ENCODE results near the gene FBXO17.
"Not testable (repeated sequence)": the region's sequence is repeated elsewhere in the genome, so short reads cannot be mapped to it uniquely, and the experiment has no call there.

DNA sequence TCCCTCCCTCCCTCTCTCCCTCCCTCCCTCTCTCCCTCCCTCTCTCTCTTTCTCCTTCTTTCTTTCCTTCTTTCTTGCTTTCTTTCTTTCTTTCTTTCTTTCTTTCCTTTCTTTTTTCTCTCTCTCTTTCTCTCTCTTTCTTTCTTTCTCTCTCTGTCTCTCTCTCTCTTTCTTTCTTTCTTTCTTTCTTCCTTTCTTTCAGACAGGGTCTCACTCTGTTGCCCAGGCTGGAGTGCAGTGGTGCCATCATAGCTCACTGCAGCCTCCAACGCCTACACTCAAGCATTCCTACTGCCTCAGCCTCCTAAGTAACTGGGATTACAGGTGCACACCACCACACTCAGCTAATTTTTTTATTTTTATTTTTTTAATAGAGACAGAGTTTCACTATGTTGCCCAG is 14.1 kb upstream of the FBXO17 start:
- TF ChIP-seq, protein P1, sequence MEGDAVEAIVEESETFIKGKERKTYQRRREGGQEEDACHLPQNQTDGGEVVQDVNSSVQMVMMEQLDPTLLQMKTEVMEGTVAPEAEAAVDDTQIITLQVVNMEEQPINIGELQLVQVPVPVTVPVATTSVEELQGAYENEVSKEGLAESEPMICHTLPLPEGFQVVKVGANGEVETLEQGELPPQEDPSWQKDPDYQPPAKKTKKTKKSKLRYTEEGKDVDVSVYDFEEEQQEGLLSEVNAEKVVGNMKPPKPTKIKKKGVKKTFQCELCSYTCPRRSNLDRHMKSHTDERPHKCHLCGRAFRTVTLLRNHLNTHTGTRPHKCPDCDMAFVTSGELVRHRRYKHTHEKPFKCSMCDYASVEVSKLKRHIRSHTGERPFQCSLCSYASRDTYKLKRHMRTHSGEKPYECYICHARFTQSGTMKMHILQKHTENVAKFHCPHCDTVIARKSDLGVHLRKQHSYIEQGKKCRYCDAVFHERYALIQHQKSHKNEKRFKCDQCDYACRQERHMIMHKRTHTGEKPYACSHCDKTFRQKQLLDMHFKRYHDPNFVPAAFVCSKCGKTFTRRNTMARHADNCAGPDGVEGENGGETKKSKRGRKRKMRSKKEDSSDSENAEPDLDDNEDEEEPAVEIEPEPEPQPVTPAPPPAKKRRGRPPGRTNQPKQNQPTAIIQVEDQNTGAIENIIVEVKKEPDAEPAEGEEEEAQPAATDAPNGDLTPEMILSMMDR (conservative IDR thresholded peaks at IDR 0.05) = not testable (repeated sequence)
- not testable (repeated sequence) for TF ChIP-seq EZH2 (IDR thresholded peaks at IDR 0.05; ENCODE audit: low read depth)
